PC-3 (cell line): ENCODE measurements around the gene IRX4. TPM values are rescaled to one million over a fixed set of nuclear protein-coding genes. Genes with fewer than 3 reads are reported as not detected.

Experiments
- ATAC-seq: fragments of 200-7000 bp; cut with Tn5 transposase; 2 replicates; pipeline ENCODE4 v1.9.1; 2020; ENCODE audit warnings: mild to moderate bottlenecking, moderate library complexity
- BruUV-seq: library from RNA; stranded (reverse); fragments of 400-500 nt; replicated peaks from 2 replicates; lab custom pipeline; 2021; lab: Mats Ljungman, UMichigan
- CTCF ChIA-PET: fragments of 300-600 bp; sonication (Branson Sonifier 250); formaldehyde crosslinking; loops from one replicate; lab custom pipeline; 2022; ENCODE audit warnings: antibody characterized with exemption; lab: Charles Lee
- POLR2A ChIA-PET: fragments of 300-600 bp; sonication (Branson Sonifier 250); formaldehyde crosslinking; loops from one replicate; lab custom pipeline; 2022; ENCODE audit warnings: antibody characterized with exemption; ENCODE audit not compliant: unreplicated experiment; lab: Charles Lee
- DNase-seq: peaks from one replicate; pipeline ENCODE4 v3.0.0-alpha.2; 2015
- H2AFZ ChIP-seq: fragments of 300-600 bp; sonication (generic); 2 replicates; pipeline ENCODE4 v1.6.0; 2016; ENCODE audit warnings: antibody characterized with exemption, low read length
- H3F3A ChIP-seq: fragments of 300-600 bp; sonication (generic); one replicate; pipeline ENCODE4 v1.6.0; 2017; ENCODE audit warnings: antibody characterized with exemption, low read length, control low read depth, mild to moderate bottlenecking; ENCODE audit not compliant: unreplicated experiment
- H3K27ac ChIP-seq: fragments of 300-600 bp; sonication (generic); 2 replicates; pipeline ENCODE4 v1.5.1; 2016; ENCODE audit warnings: mild to moderate bottlenecking, low read length
- H3K27me3 ChIP-seq: fragments of 300-600 bp; sonication (generic); 2 replicates; pipeline ENCODE4 v1.6.1; 2016; ENCODE audit warnings: low read length, mixed read lengths
- H3K36me3 ChIP-seq: fragments of 300-600 bp; sonication (generic); 2 replicates; pipeline ENCODE4 v1.6.1; 2016; ENCODE audit warnings: low read depth, mixed run types, low read length, mixed read lengths
- H3K4me1 ChIP-seq: fragments of 300-600 bp; sonication (generic); 2 replicates; pipeline ENCODE4 v1.5.1; 2016; ENCODE audit warnings: low read length; ENCODE audit not compliant: insufficient read depth
- H3K4me2 ChIP-seq: fragments of 300-600 bp; sonication (generic); 2 replicates; pipeline ENCODE4 v1.6.0; 2016; ENCODE audit warnings: low read length
- H3K4me3 ChIP-seq: fragments of 300-600 bp; sonication (generic); 2 replicates; pipeline ENCODE4 v1.5.1; 2016; ENCODE audit warnings: mild to moderate bottlenecking, low read length, mixed read lengths
- H3K79me2 ChIP-seq: fragments of 300-600 bp; sonication (generic); 2 replicates; pipeline ENCODE4 v1.6.1; 2017; ENCODE audit warnings: low read length, mixed read lengths
- H3K9ac ChIP-seq: fragments of 300-600 bp; sonication (generic); 2 replicates; pipeline ENCODE4 v1.6.0; 2016; ENCODE audit warnings: mild to moderate bottlenecking, low read length
- H3K9me2 ChIP-seq: fragments of 300-600 bp; sonication (generic); replicated peaks from 2 replicates; pipeline ENCODE4 v1.6.1; 2016; ENCODE audit warnings: mixed run types, low read length, mixed read lengths
- H3K9me3 ChIP-seq: fragments of 300-600 bp; sonication (generic); 2 replicates; pipeline ENCODE4 v1.6.1; 2016; ENCODE audit warnings: low read length, mixed read lengths
- H4K20me1 ChIP-seq: fragments of 300-600 bp; sonication (generic); 2 replicates; pipeline ENCODE4 v1.6.1; 2016; ENCODE audit warnings: low read length, mixed read lengths
- CTCF ChIP-seq: fragments of 300-600 bp; sonication (generic); conservative IDR thresholded peaks from 2 replicates; pipeline ENCODE4 v1.5.1; 2017; ENCODE audit warnings: antibody characterized with exemption, low read depth, mild to moderate bottlenecking, low read length
- EZH2 ChIP-seq: fragments of 300-600 bp; sonication (generic); IDR thresholded peaks from one replicate; pipeline ENCODE4 v1.6.1; 2017; ENCODE audit warnings: antibody characterized with exemption, mild to moderate bottlenecking, low read length; ENCODE audit not compliant: unreplicated experiment
- EZH2phosphoT487 ChIP-seq: fragments of 300-600 bp; sonication (generic); IDR thresholded peaks from 2 replicates; pipeline ENCODE4 v1.6.1; 2018; ENCODE audit warnings: mild to moderate bottlenecking, antibody characterized with exemption, low read length, borderline replicate concordance
- intact Hi-C: fragments of 100-400 bp; cut with micrococcal nuclease; formaldehyde crosslinking; loops from 2 replicates; pipeline ENCODE4 v1.9.0; 2023
- total RNA-seq: library from RNA; depleted of rRNA; stranded (reverse); fragments of >200 nt; gene quantifications from 2 replicates; pipeline ENCODE4 v1.2.3, GENCODE V29; 2014

IRX4 gene
- total RNA-seq, 1 experiment from 2014 or later: not detected

- no peaks in the 10 kb centered on the region for H4K20me1 ChIP-seq
- no peaks in the 10 kb centered on the region for H3F3A ChIP-seq
- H3K79me2 ChIP-seq: no peaks in the 10 kb centered on the region
- intact Hi-C loops: no loop called here
- H3K4me3 ChIP-seq: no peak overlapping the region
- no peak overlapping the region for H3K27ac ChIP-seq
- ChIA-PET POLR2A (no interaction called here), CTCF (no interaction called here)
- TF ChIP-seq CTCF (no peak), EZH2 (no peak), EZH2phosphoT487 (no peak)
- H3K4me1 ChIP-seq: peaks cover 5% of the 10 kb centered on the region; the same call in 1 of the 2 replicates
- no peak overlapping the region for H3K4me2 ChIP-seq
- no peaks in the 10 kb centered on the region for H3K9me2 ChIP-seq
- H3K27me3 ChIP-seq: 0 out of 2 replicates have a peak, but pooled peaks cover 5% of the 10 kb centered on the region
- H3K9ac ChIP-seq: no peak overlapping the region
- H2AFZ ChIP-seq: no peak overlapping the region
- ATAC-seq: no peak
- no peaks in the 10 kb centered on the region for H3K36me3 ChIP-seq
- no peak for DNase-seq
- no TSS peak for BruUV-seq
- no peaks in the 10 kb centered on the region for H3K9me3 ChIP-seq
These were observed 48.3 kb upstream of the IRX4 start for GRCh38 chr5:1930880-1931603.

GRCh38 chr5:1930501-1930879 is 47.8 kb upstream of the IRX4 start:
- H3K27me3 ChIP-seq: peaks cover 9% of the 10 kb centered on the region
- H3K9ac ChIP-seq: no peak overlapping the region
- no peaks in the 10 kb centered on the region for H3K36me3 ChIP-seq
- TF ChIP-seq EZH2 (no peak), CTCF (no peak), EZH2phosphoT487 (no peak)
- H3K4me3 ChIP-seq: no peak overlapping the region
- H3K4me2 ChIP-seq: no peak overlapping the region
- no peaks in the 10 kb centered on the region for H3K4me1 ChIP-seq
- ATAC-seq (no peak), DNase-seq (no peak)
- no peak overlapping the region for H3K27ac ChIP-seq
- no peaks in the 10 kb centered on the region for H3K9me3 ChIP-seq
- no peaks in the 10 kb centered on the region for H3F3A ChIP-seq
- BruUV-seq: no TSS peak
- ChIA-PET POLR2A (no interaction called here), CTCF (no interaction called here)
- no peaks in the 10 kb centered on the region for H3K9me2 ChIP-seq
- no peaks in the 10 kb centered on the region for H3K79me2 ChIP-seq
- no peak overlapping the region for H2AFZ ChIP-seq
- intact Hi-C loops: no loop called here
- H4K20me1 ChIP-seq: no peaks in the 10 kb centered on the region

- Histone ChIP-seq H3K4me1 (no peaks in the 10 kb centered on the region), H3F3A (no peaks in the 10 kb centered on the region), H4K20me1 (no peaks in the 10 kb centered on the region), H3K36me3 (no peaks in the 10 kb centered on the region), H3K79me2 (no peaks in the 10 kb centered on the region), H3K27me3 (peaks cover 14% of the 10 kb centered on the region), H3K27ac (no peak overlapping the region), H3K9me3 (no peaks in the 10 kb centered on the region), H3K9me2 (no peaks in the 10 kb centered on the region), H3K9ac (no peak overlapping the region), H3K4me2 (no peak overlapping the region), H3K4me3 (no peak overlapping the region), H2AFZ (no peak overlapping the region)
- ChIA-PET CTCF (no interaction called here), POLR2A (no interaction called here)
- DNase-seq (no peak), ATAC-seq (no peak)
- no TSS peak for BruUV-seq
- TF ChIP-seq EZH2phosphoT487 (no peak), CTCF (no peak), EZH2 (no peak)
- intact Hi-C loops: no loop called here
These were observed 46.6 kb upstream of the IRX4 start for GRCh38 chr5:1929108-1929991.
